Inflammatory macrophage treated with lipopolysaccharide for 4 hours (primary cell): ENCODE results near the gene ECI1.
A peak's percentile ranks its signal among the peaks of the same experiment; 100 is the strongest.
"Not testable (repeated sequence)": the region's sequence is repeated elsewhere in the genome, so short reads cannot be mapped to it uniquely, and the experiment has no call there.

ENCODE experiments used
- DNase-seq: peaks from one replicate; pipeline ENCODE4 v3.0.0-alpha.2; 2020

The ECI1 gene

GRCh38 chr16:2210009-2210332 lies 41.4 kb downstream of the ECI1 start:
- no peak for DNase-seq

- no peak for DNase-seq
Measured at GRCh38 chr16:2209258-2210008, 42.0 kb downstream of the ECI1 start.

GRCh38 chr16:2208772-2209171 lies 42.6 kb downstream of the ECI1 start:
- DNase-seq, result no peak

- DNase-seq, result no peak
Measured at GRCh38 chr16:2208308-2208707, 43.1 kb downstream of the ECI1 start.

- no peak for DNase-seq
Measured at GRCh38 chr16:2207872-2208271, 43.5 kb downstream of the ECI1 start.

GRCh38 chr16:2206780-2207433 lies 44.5 kb downstream of the ECI1 start:
- DNase-seq, result peak; percentile 47

- DNase-seq, result no peak
Measured at GRCh38 chr16:2206420-2206779, 45.0 kb downstream of the ECI1 start.

- no peak for DNase-seq
Measured at GRCh38 chr16:2205967-2206313, 45.4 kb downstream of the ECI1 start.

GRCh38 chr16:2205104-2205966 lies 46.1 kb downstream of the ECI1 start, which contains the start of gene MLST8:
TSS of gene MLST8 (plus strand) at chr16:2205454. CDS start at chr16:2206086, 632 bp downstream.
- peak; percentile 83 for DNase-seq

- DNase-seq, result no peak
Measured at GRCh38 chr16:2204416-2205103, 46.8 kb downstream of the ECI1 start.

- not testable (repeated sequence) for DNase-seq
Measured at GRCh38 chr16:2203119-2203688, 48.2 kb downstream of the ECI1 start.

- DNase-seq, result no peak
Measured at GRCh38 chr16:2200313-2200712, 51.1 kb downstream of the ECI1 start.

GRCh38 chr16:2199621-2200139 lies 51.7 kb downstream of the ECI1 start:
- no peak for DNase-seq

GRCh38 chr16:2199095-2199494 lies 52.3 kb downstream of the ECI1 start:
- DNase-seq, result no peak

- DNase-seq, result no peak
Measured at GRCh38 chr16:2198283-2198682, 53.1 kb downstream of the ECI1 start.

GRCh38 chr16:2197765-2198164 lies 53.6 kb downstream of the ECI1 start:
- DNase-seq, result no peak

GRCh38 chr16:2196981-2197511 lies 54.3 kb downstream of the ECI1 start:
- no peak for DNase-seq

- peak; percentile 33 for DNase-seq
Measured at GRCh38 chr16:2196162-2196980, 55.0 kb downstream of the ECI1 start, which contains the start of gene CASKIN1. TSS of gene CASKIN1 (minus strand) at chr16:2196605. CDS start at chr16:2196432, 173 bp downstream.

- DNase-seq, result no peak
Measured at GRCh38 chr16:2195322-2196161, 55.8 kb downstream of the ECI1 start.

- DNase-seq, result peak; percentile 27
Measured at GRCh38 chr16:2194852-2195321, 56.5 kb downstream of the ECI1 start.
